Measurements from ENCODE around the gene FH.
A peak's percentile ranks its signal among the peaks of the same experiment; 100 is the strongest.

FH gene

DNA sequence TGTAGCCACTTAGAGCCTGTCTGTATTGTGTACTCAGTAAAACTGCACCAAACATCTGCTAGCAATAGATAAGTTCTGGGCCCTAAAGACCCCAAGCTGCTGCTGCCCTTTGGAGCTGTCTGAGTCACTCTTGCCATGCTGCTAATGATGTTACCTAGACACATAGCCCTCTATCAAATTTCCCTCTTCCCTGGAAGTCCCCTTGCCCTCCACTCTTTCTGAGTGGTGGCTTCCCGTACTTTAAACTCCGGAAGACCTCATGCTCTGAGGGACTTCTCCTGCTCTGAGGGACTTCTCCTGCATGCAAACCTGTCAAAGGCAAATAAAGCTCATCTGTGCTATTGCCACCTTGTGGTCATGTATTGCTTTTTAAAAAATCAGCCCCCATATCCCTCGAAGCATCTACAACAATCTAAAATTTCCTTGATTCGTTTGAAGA is 34.0 kb downstream of the FH start:
- no peak for TF ChIP-seq EZH2phosphoT487 (IDR thresholded peaks at IDR 0.05; ENCODE audit: borderline replicate concordance, low read length)
- TF ChIP-seq, protein P1, sequence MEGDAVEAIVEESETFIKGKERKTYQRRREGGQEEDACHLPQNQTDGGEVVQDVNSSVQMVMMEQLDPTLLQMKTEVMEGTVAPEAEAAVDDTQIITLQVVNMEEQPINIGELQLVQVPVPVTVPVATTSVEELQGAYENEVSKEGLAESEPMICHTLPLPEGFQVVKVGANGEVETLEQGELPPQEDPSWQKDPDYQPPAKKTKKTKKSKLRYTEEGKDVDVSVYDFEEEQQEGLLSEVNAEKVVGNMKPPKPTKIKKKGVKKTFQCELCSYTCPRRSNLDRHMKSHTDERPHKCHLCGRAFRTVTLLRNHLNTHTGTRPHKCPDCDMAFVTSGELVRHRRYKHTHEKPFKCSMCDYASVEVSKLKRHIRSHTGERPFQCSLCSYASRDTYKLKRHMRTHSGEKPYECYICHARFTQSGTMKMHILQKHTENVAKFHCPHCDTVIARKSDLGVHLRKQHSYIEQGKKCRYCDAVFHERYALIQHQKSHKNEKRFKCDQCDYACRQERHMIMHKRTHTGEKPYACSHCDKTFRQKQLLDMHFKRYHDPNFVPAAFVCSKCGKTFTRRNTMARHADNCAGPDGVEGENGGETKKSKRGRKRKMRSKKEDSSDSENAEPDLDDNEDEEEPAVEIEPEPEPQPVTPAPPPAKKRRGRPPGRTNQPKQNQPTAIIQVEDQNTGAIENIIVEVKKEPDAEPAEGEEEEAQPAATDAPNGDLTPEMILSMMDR (IDR thresholded peaks at IDR 0.05; ENCODE audit: low read depth, low read length, poor library complexity, severe bottlenecking) = peak; percentile 75
- Histone ChIP-seq H3K9me2 (replicated peaks; ENCODE audit: control insufficient read depth, low read length) (no peaks in the 10 kb centered on the region), H3K4me2 (ENCODE audit: low read length) (no peak overlapping the region), H3K79me2 (ENCODE audit: control insufficient read depth, low read length) (no peaks in the 10 kb centered on the region), H4K20me1 (ENCODE audit: control insufficient read depth, insufficient read depth, low read depth, low read length) (no peaks in the 10 kb centered on the region), H3K9me3 (ENCODE audit: control insufficient read depth, insufficient read depth, low read length) (no peaks in the 10 kb centered on the region), H3K4me3 (ENCODE audit: low read length) (no peak overlapping the region), H3F3A (ENCODE audit: control insufficient read depth, insufficient read depth) (no peaks in the 10 kb centered on the region), H3K27me3 (ENCODE audit: control insufficient read depth, low read length) (no peaks in the 10 kb centered on the region), H3K27ac (ENCODE audit: low read depth, low read length) (no peak overlapping the region), H3K36me3 (ENCODE audit: control insufficient read depth, low read length) (no peaks in the 10 kb centered on the region), H3K4me1 (ENCODE audit: control insufficient read depth, low read length) (peaks cover 3% of the 10 kb centered on the region; the same call in 1 of the 2 replicates)

DNA sequence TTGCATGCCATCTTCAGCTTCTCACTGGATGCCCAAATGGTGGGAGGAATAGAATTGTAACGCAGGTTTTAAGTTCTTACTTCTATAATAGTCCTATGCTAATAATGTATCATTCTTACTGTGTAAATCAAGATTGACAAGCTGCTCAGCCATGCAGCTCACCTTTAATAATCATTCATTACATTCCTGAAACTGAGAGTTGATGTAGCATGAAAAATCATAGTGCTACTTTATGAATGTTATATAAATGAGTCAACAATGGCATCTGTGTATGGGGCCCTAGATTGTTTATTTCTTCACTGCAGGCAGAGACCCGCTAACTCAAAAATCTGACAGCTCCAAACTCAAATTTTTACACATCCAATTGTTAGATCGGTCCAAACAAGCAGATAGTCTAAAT is 34.4 kb downstream of the FH start:
- Histone ChIP-seq H4K20me1 (ENCODE audit: control insufficient read depth, insufficient read depth, low read depth, low read length) (no peaks in the 10 kb centered on the region), H3K4me1 (ENCODE audit: control insufficient read depth, low read length) (peaks cover 3% of the 10 kb centered on the region; the same call in 1 of the 2 replicates), H3K79me2 (ENCODE audit: control insufficient read depth, low read length) (no peaks in the 10 kb centered on the region), H3K9me3 (ENCODE audit: control insufficient read depth, insufficient read depth, low read length) (no peaks in the 10 kb centered on the region), H3K36me3 (ENCODE audit: control insufficient read depth, low read length) (no peaks in the 10 kb centered on the region), H3K9me2 (replicated peaks; ENCODE audit: control insufficient read depth, low read length) (no peaks in the 10 kb centered on the region), H3K4me3 (ENCODE audit: low read length) (no peak overlapping the region), H3K4me2 (ENCODE audit: low read length) (no peak overlapping the region), H3K27me3 (ENCODE audit: control insufficient read depth, low read length) (no peaks in the 10 kb centered on the region), H3K27ac (ENCODE audit: low read depth, low read length) (no peak overlapping the region), H3F3A (ENCODE audit: control insufficient read depth, insufficient read depth) (no peaks in the 10 kb centered on the region)
- TF ChIP-seq, protein P1 (IDR thresholded peaks at IDR 0.05; ENCODE audit: low read depth, low read length, poor library complexity, severe bottlenecking) = no peak
- TF ChIP-seq EZH2phosphoT487 (IDR thresholded peaks at IDR 0.05; ENCODE audit: borderline replicate concordance, low read length) = no peak

DNA sequence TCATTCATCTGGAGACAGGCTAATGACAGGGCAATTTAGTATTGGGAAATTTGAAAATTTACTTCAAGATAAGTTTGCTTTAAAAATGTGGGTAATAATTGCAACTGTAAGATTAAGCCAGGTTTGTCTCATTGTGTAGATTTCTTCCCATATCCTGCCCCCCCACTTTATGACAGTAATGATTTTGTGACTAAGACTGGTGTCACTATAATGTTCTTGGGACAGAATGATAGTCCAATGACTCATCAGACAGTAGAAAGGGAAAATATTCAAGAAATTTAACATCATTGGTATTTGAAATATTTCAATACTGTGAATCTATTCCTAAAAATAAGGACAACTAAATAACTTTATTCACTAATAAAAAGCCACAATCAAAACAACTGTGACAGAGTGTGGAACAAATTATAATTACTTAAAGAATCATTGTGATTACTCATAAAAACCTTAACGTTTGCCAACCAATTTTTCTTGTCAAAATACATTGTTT is 36.7 kb downstream of the FH start:
- H3K4me1 ChIP-seq (ENCODE audit: control insufficient read depth, low read length) = peaks cover 6% of the 10 kb centered on the region; the same call in 1 of the 2 replicates
- H3F3A ChIP-seq (ENCODE audit: control insufficient read depth, insufficient read depth) = no peaks in the 10 kb centered on the region
- no peak overlapping the region for H3K4me3 ChIP-seq (ENCODE audit: low read length)
- TF ChIP-seq, protein P1 (IDR thresholded peaks at IDR 0.05; ENCODE audit: low read depth, low read length, poor library complexity, severe bottlenecking) = no peak
- no peak for TF ChIP-seq EZH2phosphoT487 (IDR thresholded peaks at IDR 0.05; ENCODE audit: borderline replicate concordance, low read length)
- H3K4me2 ChIP-seq (ENCODE audit: low read length) = no peak overlapping the region
- H3K9me3 ChIP-seq (ENCODE audit: control insufficient read depth, insufficient read depth, low read length) = no peaks in the 10 kb centered on the region
- H3K27me3 ChIP-seq (ENCODE audit: control insufficient read depth, low read length) = no peaks in the 10 kb centered on the region
- no peaks in the 10 kb centered on the region for H3K36me3 ChIP-seq (ENCODE audit: control insufficient read depth, low read length)
- H3K79me2 ChIP-seq (ENCODE audit: control insufficient read depth, low read length) = no peaks in the 10 kb centered on the region
- no peak overlapping the region for H3K27ac ChIP-seq (ENCODE audit: low read depth, low read length)
- H3K9me2 ChIP-seq (replicated peaks; ENCODE audit: control insufficient read depth, low read length) = no peaks in the 10 kb centered on the region
- no peaks in the 10 kb centered on the region for H4K20me1 ChIP-seq (ENCODE audit: control insufficient read depth, insufficient read depth, low read depth, low read length)
